ENCODE data around the gene HBE1. TPM values are rescaled to one million over a fixed set of nuclear protein-coding genes. Genes with fewer than 3 reads are reported as not detected.

The HBE1 gene
- total and polyA plus RNA-seq, 9 of the 15 experiments (the other 6 are each of a cell fraction or from before 2014, with no cell fraction given): 612 to 10,250 (median 2,181) TPM

DNA sequence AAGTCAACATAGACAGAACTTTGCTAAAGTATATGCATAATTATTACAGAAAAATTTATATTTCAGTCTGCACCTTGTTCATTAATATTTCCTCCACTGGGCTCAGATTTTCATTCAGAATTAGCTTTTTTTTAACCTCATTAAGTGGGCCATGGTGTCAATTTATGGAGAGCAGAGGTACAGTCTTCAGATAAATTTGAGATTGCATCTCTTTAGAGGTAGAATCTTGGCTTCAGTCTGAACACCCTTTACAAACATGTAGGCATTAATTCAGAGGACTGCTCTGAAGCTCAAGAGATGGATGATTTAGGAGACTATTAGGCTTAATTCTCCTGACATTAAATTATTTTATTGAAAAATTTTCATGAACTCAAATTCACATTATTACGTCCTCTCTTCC lies 39.5 kb downstream of the HBE1 start (continued):
- TF ChIP-seq, protein P1, sequence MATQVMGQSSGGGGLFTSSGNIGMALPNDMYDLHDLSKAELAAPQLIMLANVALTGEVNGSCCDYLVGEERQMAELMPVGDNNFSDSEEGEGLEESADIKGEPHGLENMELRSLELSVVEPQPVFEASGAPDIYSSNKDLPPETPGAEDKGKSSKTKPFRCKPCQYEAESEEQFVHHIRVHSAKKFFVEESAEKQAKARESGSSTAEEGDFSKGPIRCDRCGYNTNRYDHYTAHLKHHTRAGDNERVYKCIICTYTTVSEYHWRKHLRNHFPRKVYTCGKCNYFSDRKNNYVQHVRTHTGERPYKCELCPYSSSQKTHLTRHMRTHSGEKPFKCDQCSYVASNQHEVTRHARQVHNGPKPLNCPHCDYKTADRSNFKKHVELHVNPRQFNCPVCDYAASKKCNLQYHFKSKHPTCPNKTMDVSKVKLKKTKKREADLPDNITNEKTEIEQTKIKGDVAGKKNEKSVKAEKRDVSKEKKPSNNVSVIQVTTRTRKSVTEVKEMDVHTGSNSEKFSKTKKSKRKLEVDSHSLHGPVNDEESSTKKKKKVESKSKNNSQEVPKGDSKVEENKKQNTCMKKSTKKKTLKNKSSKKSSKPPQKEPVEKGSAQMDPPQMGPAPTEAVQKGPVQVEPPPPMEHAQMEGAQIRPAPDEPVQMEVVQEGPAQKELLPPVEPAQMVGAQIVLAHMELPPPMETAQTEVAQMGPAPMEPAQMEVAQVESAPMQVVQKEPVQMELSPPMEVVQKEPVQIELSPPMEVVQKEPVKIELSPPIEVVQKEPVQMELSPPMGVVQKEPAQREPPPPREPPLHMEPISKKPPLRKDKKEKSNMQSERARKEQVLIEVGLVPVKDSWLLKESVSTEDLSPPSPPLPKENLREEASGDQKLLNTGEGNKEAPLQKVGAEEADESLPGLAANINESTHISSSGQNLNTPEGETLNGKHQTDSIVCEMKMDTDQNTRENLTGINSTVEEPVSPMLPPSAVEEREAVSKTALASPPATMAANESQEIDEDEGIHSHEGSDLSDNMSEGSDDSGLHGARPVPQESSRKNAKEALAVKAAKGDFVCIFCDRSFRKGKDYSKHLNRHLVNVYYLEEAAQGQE (IDR thresholded peaks at IDR 0.05; ENCODE audit: borderline replicate concordance): no peak
- TF ChIP-seq, protein P1 (CRISPR knock-in tag; IDR thresholded peaks at IDR 0.05; ENCODE audit: low read depth): no peak
- TF ChIP-seq, protein P2, sequence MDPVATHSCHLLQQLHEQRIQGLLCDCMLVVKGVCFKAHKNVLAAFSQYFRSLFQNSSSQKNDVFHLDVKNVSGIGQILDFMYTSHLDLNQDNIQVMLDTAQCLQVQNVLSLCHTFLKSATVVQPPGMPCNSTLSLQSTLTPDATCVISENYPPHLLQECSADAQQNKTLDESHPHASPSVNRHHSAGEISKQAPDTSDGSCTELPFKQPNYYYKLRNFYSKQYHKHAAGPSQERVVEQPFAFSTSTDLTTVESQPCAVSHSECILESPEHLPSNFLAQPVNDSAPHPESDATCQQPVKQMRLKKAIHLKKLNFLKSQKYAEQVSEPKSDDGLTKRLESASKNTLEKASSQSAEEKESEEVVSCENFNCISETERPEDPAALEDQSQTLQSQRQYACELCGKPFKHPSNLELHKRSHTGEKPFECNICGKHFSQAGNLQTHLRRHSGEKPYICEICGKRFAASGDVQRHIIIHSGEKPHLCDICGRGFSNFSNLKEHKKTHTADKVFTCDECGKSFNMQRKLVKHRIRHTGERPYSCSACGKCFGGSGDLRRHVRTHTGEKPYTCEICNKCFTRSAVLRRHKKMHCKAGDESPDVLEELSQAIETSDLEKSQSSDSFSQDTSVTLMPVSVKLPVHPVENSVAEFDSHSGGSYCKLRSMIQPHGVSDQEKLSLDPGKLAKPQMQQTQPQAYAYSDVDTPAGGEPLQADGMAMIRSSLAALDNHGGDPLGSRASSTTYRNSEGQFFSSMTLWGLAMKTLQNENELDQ (CRISPR knock-in tag; IDR thresholded peaks at IDR 0.05; ENCODE audit: borderline replicate concordance): no peak
- TF ChIP-seq, protein P3, sequence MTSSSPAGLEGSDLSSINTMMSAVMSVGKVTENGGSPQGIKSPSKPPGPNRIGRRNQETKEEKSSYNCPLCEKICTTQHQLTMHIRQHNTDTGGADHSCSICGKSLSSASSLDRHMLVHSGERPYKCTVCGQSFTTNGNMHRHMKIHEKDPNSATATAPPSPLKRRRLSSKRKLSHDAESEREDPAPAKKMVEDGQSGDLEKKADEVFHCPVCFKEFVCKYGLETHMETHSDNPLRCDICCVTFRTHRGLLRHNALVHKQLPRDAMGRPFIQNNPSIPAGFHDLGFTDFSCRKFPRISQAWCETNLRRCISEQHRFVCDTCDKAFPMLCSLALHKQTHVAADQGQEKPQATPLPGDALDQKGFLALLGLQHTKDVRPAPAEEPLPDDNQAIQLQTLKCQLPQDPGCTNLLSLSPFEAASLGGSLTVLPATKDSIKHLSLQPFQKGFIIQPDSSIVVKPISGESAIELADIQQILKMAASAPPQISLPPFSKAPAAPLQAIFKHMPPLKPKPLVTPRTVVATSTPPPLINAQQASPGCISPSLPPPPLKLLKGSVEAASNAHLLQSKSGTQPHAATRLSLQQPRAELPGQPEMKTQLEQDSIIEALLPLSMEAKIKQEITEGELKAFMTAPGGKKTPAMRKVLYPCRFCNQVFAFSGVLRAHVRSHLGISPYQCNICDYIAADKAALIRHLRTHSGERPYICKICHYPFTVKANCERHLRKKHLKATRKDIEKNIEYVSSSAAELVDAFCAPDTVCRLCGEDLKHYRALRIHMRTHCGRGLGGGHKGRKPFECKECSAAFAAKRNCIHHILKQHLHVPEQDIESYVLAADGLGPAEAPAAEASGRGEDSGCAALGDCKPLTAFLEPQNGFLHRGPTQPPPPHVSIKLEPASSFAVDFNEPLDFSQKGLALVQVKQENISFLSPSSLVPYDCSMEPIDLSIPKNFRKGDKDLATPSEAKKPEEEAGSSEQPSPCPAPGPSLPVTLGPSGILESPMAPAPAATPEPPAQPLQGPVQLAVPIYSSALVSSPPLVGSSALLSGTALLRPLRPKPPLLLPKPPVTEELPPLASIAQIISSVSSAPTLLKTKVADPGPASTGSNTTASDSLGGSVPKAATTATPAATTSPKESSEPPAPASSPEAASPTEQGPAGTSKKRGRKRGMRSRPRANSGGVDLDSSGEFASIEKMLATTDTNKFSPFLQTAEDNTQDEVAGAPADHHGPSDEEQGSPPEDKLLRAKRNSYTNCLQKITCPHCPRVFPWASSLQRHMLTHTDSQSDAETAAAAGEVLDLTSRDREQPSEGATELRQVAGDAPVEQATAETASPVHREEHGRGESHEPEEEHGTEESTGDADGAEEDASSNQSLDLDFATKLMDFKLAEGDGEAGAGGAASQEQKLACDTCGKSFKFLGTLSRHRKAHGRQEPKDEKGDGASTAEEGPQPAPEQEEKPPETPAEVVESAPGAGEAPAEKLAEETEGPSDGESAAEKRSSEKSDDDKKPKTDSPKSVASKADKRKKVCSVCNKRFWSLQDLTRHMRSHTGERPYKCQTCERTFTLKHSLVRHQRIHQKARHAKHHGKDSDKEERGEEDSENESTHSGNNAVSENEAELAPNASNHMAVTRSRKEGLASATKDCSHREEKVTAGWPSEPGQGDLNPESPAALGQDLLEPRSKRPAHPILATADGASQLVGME (CRISPR knock-in tag; IDR thresholded peaks at IDR 0.05): no peak
- TF ChIP-seq HOXB6 (CRISPR knock-in tag; IDR thresholded peaks at IDR 0.05; ENCODE audit: borderline replicate concordance): no peak

All from K562 (cell line).